Loucy (cell line): Measurements from ENCODE around the gene VCL.

Experiments
- H2AFZ ChIP-seq: fragments of 200-600 bp; sonication (generic); 2 replicates; pipeline ENCODE4 v1.6.0; 2016; ENCODE audit warnings: antibody characterized with exemption, mild to moderate bottlenecking, low read length, moderate library complexity
- H3F3A ChIP-seq: fragments of 200-600 bp; 2 replicates; pipeline ENCODE4 v1.6.0; 2016; ENCODE audit warnings: antibody characterized with exemption, low read depth, mild to moderate bottlenecking
- H3K27me3 ChIP-seq: fragments of 200-600 bp; sonication (generic); 2 replicates; pipeline ENCODE4 v1.6.1; 2014; ENCODE audit warnings: low read length, mild to moderate bottlenecking; ENCODE audit not compliant: insufficient read depth, poor library complexity, severe bottlenecking
- H3K36me3 ChIP-seq: fragments of 200-600 bp; sonication (generic); 2 replicates; pipeline ENCODE4 v1.6.1; 2016; ENCODE audit warnings: low read length; ENCODE audit not compliant: insufficient read depth
- H3K4me1 ChIP-seq: fragments of 200-600 bp; sonication (generic); 2 replicates; pipeline ENCODE4 v1.5.1; 2014; ENCODE audit warnings: low read length, mild to moderate bottlenecking; ENCODE audit not compliant: insufficient read depth, poor library complexity, severe bottlenecking
- H3K4me2 ChIP-seq: fragments of 200-600 bp; sonication (generic); 2 replicates; pipeline ENCODE4 v1.6.0; 2014; ENCODE audit warnings: antibody characterized with exemption, low read length, low read depth, mild to moderate bottlenecking; ENCODE audit not compliant: poor library complexity, severe bottlenecking
- H3K4me3 ChIP-seq: fragments of 200-600 bp; sonication (generic); 2 replicates; pipeline ENCODE4 v1.5.1; 2014; ENCODE audit warnings: low read length, mild to moderate bottlenecking, mixed read lengths; ENCODE audit not compliant: poor library complexity, severe bottlenecking
- H3K79me2 ChIP-seq: fragments of 200-600 bp; sonication (generic); 2 replicates; pipeline ENCODE4 v1.6.1; 2014; ENCODE audit warnings: low read length; ENCODE audit not compliant: insufficient read depth
- H3K9ac ChIP-seq: fragments of 200-600 bp; sonication (generic); 2 replicates; pipeline ENCODE4 v1.6.0; 2014; ENCODE audit warnings: mild to moderate bottlenecking, low read depth, low read length, moderate library complexity; ENCODE audit not compliant: poor library complexity, severe bottlenecking
- H3K9me2 ChIP-seq: fragments of 200-600 bp; sonication (generic); replicated peaks from 2 replicates; pipeline ENCODE4 v1.6.1; 2016; ENCODE audit warnings: low read depth, low read length, mixed read lengths
- H3K9me3 ChIP-seq: fragments of 200-600 bp; sonication (generic); 2 replicates; pipeline ENCODE4 v1.6.1; 2014; ENCODE audit warnings: mild to moderate bottlenecking, antibody characterized with exemption, low read length, low read depth; ENCODE audit not compliant: insufficient read depth
- H4K20me1 ChIP-seq: fragments of 200-600 bp; sonication (generic); 2 replicates; pipeline ENCODE4 v1.6.0; 2014; ENCODE audit warnings: antibody characterized with exemption, low read length, mild to moderate bottlenecking; ENCODE audit not compliant: insufficient read depth, poor library complexity, severe bottlenecking
- EZH2phosphoT487 ChIP-seq: fragments of 200-600 bp; IDR thresholded peaks from 2 replicates; pipeline ENCODE4 v1.6.1; 2018; ENCODE audit warnings: antibody characterized with exemption, mild to moderate bottlenecking, moderate library complexity, borderline replicate concordance
- TF ChIP-seq, protein P1 (sequence below): fragments of 200-600 bp; sonication (generic); conservative IDR thresholded peaks from 2 replicates; pipeline ENCODE4 v1.5.1; 2014; ENCODE audit warnings: mild to moderate bottlenecking, antibody characterized with exemption, low read length

VCL gene

DNA sequence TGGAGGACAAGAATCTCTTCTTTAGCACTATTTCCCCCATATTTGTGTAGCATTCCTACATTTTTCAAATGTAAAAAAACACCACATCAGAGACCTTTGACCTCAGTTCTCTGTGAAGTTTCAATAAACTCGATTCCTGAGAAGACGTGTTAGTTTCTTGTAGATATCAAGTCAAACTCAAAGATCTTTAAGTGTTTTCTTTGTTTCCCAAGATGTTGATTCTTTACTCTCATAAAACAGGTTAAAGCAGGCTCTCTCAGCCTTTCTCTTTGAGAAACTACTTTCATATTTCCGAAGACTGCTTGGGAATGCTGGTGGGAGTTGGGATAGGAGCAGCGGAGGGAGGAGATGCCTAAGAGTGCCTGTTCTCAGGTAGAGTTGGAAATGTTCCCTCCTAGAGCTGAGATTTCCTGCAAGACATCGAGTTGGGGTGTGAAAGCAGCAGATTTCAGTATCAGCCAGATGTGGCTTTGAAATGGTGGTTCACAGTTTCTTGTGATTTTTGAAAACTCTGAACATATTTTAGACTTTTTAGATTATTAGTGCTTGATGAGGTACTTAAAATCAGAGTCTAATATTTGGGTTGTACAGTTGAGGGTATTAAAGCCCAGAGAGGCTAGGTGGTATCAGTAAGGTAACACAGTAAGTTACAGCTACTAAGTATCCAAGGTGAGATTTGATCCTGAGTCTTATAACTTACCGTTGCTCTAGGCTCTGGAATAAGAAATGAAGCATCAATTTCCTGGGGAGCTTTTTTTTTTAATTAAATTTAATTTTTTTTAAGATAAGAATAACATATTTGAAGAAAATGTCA is 167.0 kb downstream of the VCL start:
- no peaks in the 10 kb centered on the region for H3F3A ChIP-seq
- no peak for TF ChIP-seq EZH2phosphoT487
- TF ChIP-seq, protein P1, sequence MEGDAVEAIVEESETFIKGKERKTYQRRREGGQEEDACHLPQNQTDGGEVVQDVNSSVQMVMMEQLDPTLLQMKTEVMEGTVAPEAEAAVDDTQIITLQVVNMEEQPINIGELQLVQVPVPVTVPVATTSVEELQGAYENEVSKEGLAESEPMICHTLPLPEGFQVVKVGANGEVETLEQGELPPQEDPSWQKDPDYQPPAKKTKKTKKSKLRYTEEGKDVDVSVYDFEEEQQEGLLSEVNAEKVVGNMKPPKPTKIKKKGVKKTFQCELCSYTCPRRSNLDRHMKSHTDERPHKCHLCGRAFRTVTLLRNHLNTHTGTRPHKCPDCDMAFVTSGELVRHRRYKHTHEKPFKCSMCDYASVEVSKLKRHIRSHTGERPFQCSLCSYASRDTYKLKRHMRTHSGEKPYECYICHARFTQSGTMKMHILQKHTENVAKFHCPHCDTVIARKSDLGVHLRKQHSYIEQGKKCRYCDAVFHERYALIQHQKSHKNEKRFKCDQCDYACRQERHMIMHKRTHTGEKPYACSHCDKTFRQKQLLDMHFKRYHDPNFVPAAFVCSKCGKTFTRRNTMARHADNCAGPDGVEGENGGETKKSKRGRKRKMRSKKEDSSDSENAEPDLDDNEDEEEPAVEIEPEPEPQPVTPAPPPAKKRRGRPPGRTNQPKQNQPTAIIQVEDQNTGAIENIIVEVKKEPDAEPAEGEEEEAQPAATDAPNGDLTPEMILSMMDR, result no peak
- no peak overlapping the region for H2AFZ ChIP-seq
- no peaks in the 10 kb centered on the region for H4K20me1 ChIP-seq
- H3K27me3 ChIP-seq, result no peaks in the 10 kb centered on the region
- no peaks in the 10 kb centered on the region for H3K36me3 ChIP-seq
- no peak overlapping the region for H3K4me3 ChIP-seq
- H3K9me2 ChIP-seq, result no peaks in the 10 kb centered on the region
- H3K79me2 ChIP-seq, result no peaks in the 10 kb centered on the region
- no peak overlapping the region for H3K4me2 ChIP-seq
- no peaks in the 10 kb centered on the region for H3K9me3 ChIP-seq
- peaks cover 9% of the 10 kb centered on the region for H3K4me1 ChIP-seq
- no peak overlapping the region for H3K9ac ChIP-seq

DNA sequence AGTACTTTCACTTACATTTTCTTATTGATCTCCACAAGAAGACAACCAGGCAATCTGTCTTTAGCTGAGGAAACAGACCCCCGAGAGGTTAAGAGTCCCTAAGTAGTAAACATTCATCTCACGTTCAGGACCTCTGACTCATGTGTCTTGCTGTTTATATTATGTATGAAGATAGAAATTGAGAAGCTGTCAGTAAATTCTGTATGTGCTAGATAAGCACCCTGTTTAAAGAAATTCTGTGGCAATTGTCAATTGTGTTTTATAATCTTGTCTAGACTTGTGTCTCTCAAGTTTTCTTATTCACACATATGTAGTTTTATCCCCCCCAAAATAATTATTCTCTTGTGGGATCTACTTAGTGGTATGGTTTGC is 167.6 kb downstream of the VCL start:
- peaks cover 9% of the 10 kb centered on the region for H3K4me1 ChIP-seq
- no peaks in the 10 kb centered on the region for H3F3A ChIP-seq
- no peaks in the 10 kb centered on the region for H3K36me3 ChIP-seq
- H3K9ac ChIP-seq, result no peak overlapping the region
- no peaks in the 10 kb centered on the region for H4K20me1 ChIP-seq
- TF ChIP-seq, protein P1, result no peak
- no peak for TF ChIP-seq EZH2phosphoT487
- H3K79me2 ChIP-seq, result no peaks in the 10 kb centered on the region
- H2AFZ ChIP-seq, result no peak overlapping the region
- H3K9me3 ChIP-seq, result no peaks in the 10 kb centered on the region
- no peak overlapping the region for H3K4me3 ChIP-seq
- H3K9me2 ChIP-seq, result no peaks in the 10 kb centered on the region
- H3K27me3 ChIP-seq, result no peaks in the 10 kb centered on the region
- no peak overlapping the region for H3K4me2 ChIP-seq

DNA sequence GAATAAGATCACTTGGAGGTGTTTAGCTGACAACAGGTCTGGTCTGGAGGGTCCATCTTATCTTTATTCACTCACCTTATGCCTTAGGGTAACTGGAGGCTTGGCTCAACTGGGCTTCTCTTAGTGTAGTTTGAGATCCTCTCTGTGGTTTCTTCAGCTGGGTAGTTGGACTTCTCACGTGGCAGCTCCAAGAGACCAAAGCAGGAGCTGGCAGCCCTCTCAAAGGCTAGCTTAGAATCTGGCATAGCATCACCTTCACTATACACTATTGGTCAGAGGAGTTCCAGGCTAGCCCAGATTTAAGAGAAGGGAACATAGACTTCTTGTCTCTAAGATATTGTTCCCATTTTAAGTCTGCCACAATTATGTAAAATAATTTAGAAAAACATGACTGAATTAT is 169.5 kb downstream of the VCL start:
- peaks cover 9% of the 10 kb centered on the region for H3K4me1 ChIP-seq
- H3K27me3 ChIP-seq, result no peaks in the 10 kb centered on the region
- H3K79me2 ChIP-seq, result no peaks in the 10 kb centered on the region

More for the DNA sequence above, 169.5 kb downstream of the VCL start:
- Histone ChIP-seq H3K4me2 (no peak overlapping the region), H3K9ac (no peak overlapping the region), H3F3A (no peaks in the 10 kb centered on the region), H3K4me3 (no peak overlapping the region), H3K9me2 (no peaks in the 10 kb centered on the region), H4K20me1 (no peaks in the 10 kb centered on the region), H2AFZ (no peak overlapping the region), H3K9me3 (no peaks in the 10 kb centered on the region), H3K36me3 (no peaks in the 10 kb centered on the region)
- TF ChIP-seq, protein P1, result no peak
- no peak for TF ChIP-seq EZH2phosphoT487
